ENCODE results near the gene NBEAL1. TPM values are rescaled to one million over a fixed set of nuclear protein-coding genes. Genes with fewer than 3 reads are reported as not detected.
"Not testable (repeated sequence)": the region's sequence is repeated elsewhere in the genome, so short reads cannot be mapped to it uniquely, and the experiment has no call there.

Gene NBEAL1
- total RNA-seq, 2 donors from 2014 or later, result 99.2 to 119 TPM

GRCh38 chr2:203246646-203247045 is 232.0 kb downstream of the NBEAL1 start:
- TF ChIP-seq, protein P1, sequence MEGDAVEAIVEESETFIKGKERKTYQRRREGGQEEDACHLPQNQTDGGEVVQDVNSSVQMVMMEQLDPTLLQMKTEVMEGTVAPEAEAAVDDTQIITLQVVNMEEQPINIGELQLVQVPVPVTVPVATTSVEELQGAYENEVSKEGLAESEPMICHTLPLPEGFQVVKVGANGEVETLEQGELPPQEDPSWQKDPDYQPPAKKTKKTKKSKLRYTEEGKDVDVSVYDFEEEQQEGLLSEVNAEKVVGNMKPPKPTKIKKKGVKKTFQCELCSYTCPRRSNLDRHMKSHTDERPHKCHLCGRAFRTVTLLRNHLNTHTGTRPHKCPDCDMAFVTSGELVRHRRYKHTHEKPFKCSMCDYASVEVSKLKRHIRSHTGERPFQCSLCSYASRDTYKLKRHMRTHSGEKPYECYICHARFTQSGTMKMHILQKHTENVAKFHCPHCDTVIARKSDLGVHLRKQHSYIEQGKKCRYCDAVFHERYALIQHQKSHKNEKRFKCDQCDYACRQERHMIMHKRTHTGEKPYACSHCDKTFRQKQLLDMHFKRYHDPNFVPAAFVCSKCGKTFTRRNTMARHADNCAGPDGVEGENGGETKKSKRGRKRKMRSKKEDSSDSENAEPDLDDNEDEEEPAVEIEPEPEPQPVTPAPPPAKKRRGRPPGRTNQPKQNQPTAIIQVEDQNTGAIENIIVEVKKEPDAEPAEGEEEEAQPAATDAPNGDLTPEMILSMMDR (IDR thresholded peaks at IDR 0.05), result no peak
- no peak overlapping the region for H3K27ac ChIP-seq
- ATAC-seq (ENCODE audit: insufficient number of reproducible peaks, low FRiP score, low read depth) (no peak), DNase-seq (ENCODE audit: low spot score) (no peak)
- peaks cover 18% of the 10 kb centered on the region for H3K36me3 ChIP-seq
- no peaks in the 10 kb centered on the region for H3K4me1 ChIP-seq (ENCODE audit: control insufficient read depth in 1 of 2, low read depth in 2 of 2)
- no peak overlapping the region for H3K4me3 ChIP-seq
- H3K9me3 ChIP-seq, result no peaks in the 10 kb centered on the region
- no peaks in the 10 kb centered on the region for H3K27me3 ChIP-seq (replicated peaks; ENCODE audit: insufficient read depth)

DNA sequence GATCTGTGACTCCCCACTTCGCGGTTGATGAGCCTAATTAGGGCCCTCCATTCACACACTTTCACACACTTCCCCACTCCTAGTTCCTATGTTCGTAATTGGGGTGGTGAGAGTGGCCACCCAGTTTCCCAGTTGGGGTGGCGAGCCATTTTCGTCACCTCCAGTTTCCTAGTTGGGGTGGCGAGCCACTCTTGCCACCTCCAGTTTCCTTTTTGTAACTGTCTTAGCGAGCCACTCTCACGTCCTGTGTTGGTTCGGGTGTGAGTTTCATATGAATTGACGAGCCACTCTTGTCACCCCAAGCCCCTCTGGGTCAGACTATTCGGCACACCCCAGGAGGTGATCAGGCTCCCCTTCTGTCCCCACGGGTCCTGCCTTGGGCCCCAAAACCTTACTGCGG is 238.1 kb downstream of the NBEAL1 start:
- H3K9me3 ChIP-seq, result no peaks in the 10 kb centered on the region
- H3K27ac ChIP-seq, result no peak overlapping the region
- peaks cover 24% of the 10 kb centered on the region for H3K36me3 ChIP-seq
- DNase-seq (ENCODE audit: low spot score) (no peak), ATAC-seq (ENCODE audit: insufficient number of reproducible peaks, low FRiP score, low read depth) (no peak)
- no peak overlapping the region for H3K4me3 ChIP-seq
- H3K27me3 ChIP-seq (replicated peaks; ENCODE audit: insufficient read depth), result no peaks in the 10 kb centered on the region
- TF ChIP-seq, protein P1 (IDR thresholded peaks at IDR 0.05), result no peak
- H3K4me1 ChIP-seq (ENCODE audit: control insufficient read depth in 1 of 2, low read depth in 2 of 2), result no peaks in the 10 kb centered on the region

- H3K27ac ChIP-seq; ATAC-seq (ENCODE audit: insufficient number of reproducible peaks, low FRiP score, low read depth): not testable (repeated sequence)
- peaks cover 24% of the 10 kb centered on the region for H3K36me3 ChIP-seq
Measured at GRCh38 chr2:203253422-203254095, 238.9 kb downstream of the NBEAL1 start.

DNA sequence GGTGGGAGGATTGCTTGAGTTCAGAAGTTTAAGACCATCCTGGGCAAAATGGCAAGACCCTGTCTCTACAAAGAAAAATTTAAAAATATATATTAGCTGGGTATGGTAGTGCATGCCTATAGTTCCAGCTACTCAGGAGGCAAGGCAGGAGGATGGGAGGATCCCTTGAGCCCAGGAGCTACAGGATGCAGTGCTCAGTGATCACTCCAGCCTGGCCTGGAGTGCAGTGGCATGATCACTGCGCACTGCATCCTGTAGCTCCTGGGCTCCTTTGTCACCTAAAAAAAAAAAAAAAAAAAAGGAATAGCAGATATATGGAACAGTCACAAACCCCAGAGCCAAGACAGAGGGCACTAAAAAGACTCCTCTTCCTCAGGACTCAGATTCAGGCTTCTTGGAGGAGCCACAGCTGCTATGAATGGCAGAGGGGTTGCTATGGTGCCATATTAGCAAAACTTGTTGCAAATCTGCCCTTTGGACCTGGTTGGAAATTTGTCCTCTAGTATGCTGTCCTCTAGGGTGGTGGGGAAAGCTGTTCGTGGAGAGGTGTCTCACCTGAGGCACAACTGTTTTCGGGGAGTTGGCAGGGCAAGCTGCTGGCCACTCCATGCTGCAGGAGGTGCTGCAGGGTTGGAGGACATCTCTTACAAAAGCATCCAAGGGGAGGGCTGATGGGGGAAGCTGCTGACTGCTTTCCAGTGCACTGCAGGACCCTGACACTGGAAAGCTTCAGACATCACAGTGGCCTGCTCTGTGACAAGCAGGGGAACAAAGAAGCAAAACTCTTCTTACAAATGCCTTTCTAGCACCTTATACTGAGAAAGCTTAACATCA is 246.9 kb downstream of the NBEAL1 start:
- H3K4me3 ChIP-seq, result no peak overlapping the region
- H3K9me3 ChIP-seq, result no peaks in the 10 kb centered on the region
- H3K27ac ChIP-seq, result no peak overlapping the region
- TF ChIP-seq, protein P1 (IDR thresholded peaks at IDR 0.05), result no peak
- ATAC-seq (ENCODE audit: insufficient number of reproducible peaks, low FRiP score, low read depth), result no peak
- H3K27me3 ChIP-seq (replicated peaks; ENCODE audit: insufficient read depth), result no peaks in the 10 kb centered on the region
- no peaks in the 10 kb centered on the region for H3K4me1 ChIP-seq (ENCODE audit: control insufficient read depth in 1 of 2, low read depth in 2 of 2)
- peaks cover 15% of the 10 kb centered on the region for H3K36me3 ChIP-seq
- DNase-seq (ENCODE audit: low spot score), result no peak

More at GRCh38 chr2:203253422-203254095, 238.9 kb downstream of the NBEAL1 start:
- not testable (repeated sequence) for H3K4me3 ChIP-seq; H3K4me1 ChIP-seq (ENCODE audit: control insufficient read depth in 1 of 2, low read depth in 2 of 2); DNase-seq (ENCODE audit: low spot score); H3K9me3 ChIP-seq; H3K27me3 ChIP-seq (replicated peaks; ENCODE audit: insufficient read depth)

Other genes starting within 250 kb of the NBEAL1 start
- gene ICA1L, start 143.1 kb upstream of the NBEAL1 start, total RNA-seq, result 10 to 100 TPM; 12.9 to 13.7 TPM
- 10 to 100 TPM in 1 of 2 donors, 1 to 10 TPM in 1; 7.7 to 18.6 TPM for gene WDR12, start 103.2 kb upstream of the NBEAL1 start, total RNA-seq
- 10 to 100 TPM; 10.5 to 25.6 TPM for gene CARF, start 102.6 kb upstream of the NBEAL1 start, total RNA-seq
- 10 to 100 TPM; 22.9 to 36.5 TPM for gene CYP20A1, start 224.1 kb downstream of the NBEAL1 start, total RNA-seq